Upper lobe of left lung (tissue), 6 donors: ENCODE data around the gene FLNB. TPM values are rescaled to one million over a fixed set of nuclear protein-coding genes. Genes with fewer than 3 reads are reported as not detected.
"Not testable (repeated sequence)": the region's sequence is repeated elsewhere in the genome, so short reads cannot be mapped to it uniquely, and the experiment has no call there.

Source experiments
- ATAC-seq, 2 donors: fragments of 200-7000 bp; cut with Tn5 transposase; one replicate each; pipeline ENCODE4 v1.9.1; 2022; ENCODE audit warnings: mild to moderate bottlenecking in 2 of 2, moderate library complexity in 2 of 2; ENCODE audit not compliant: low FRiP score in 2 of 2
- DNase-seq, 2 donors: peaks; one replicate each; pipeline ENCODE4 v3.0.0-alpha.2; 2019 to 2020
- H3K27ac ChIP-seq, 4 donors: fragments of 200-600 bp; sonication (generic); one replicate each; pipeline ENCODE4 v1.5.1; 2016 to 2019
- H3K27me3 ChIP-seq, 4 donors: fragments of 200-600 bp; sonication (generic); one replicate each; pipeline ENCODE4 v1.5.1; 2017 to 2019
- H3K36me3 ChIP-seq, 4 donors: fragments of 200-600 bp; sonication (generic); one replicate each; pipeline ENCODE4 v1.5.1; 2016 to 2019
- H3K4me1 ChIP-seq, 4 donors: fragments of 200-600 bp; sonication (generic); one replicate each; pipeline ENCODE4 v1.5.1; 2018 to 2019
- H3K4me3 ChIP-seq, 4 donors: fragments of 200-600 bp; sonication (generic); one replicate each; pipeline ENCODE4 v1.5.1; 2017 to 2019; ENCODE audit warnings: mild to moderate bottlenecking in 2 of 4, moderate library complexity in 1 of 4
- H3K9me3 ChIP-seq, 4 donors: fragments of 200-600 bp; sonication (generic); one replicate each; pipeline ENCODE4 v1.5.1; 2018 to 2019
- CTCF ChIP-seq, 6 experiments: fragments of 450-650 bp in 4 of 6; fragments of 200-600 bp in 2 of 6; sonication (generic) in 2 of 6; IDR thresholded peaks; one replicate each; pipeline ENCODE4 v1.5.1; 2016 to 2019; ENCODE audit warnings: antibody characterized with exemption in 6 of 6
- EP300 ChIP-seq, 4 donors: sonication (generic); formaldehyde crosslinking; IDR thresholded peaks; one replicate each; pipeline ENCODE4 v1.5.1; 2017; ENCODE audit warnings: antibody characterized with exemption in 4 of 4, control low read depth in 2 of 4
- POLR2A ChIP-seq, 4 donors: fragments of 450-650 bp; IDR thresholded peaks; one replicate each; pipeline ENCODE4 v1.5.1; 2016 to 2017; ENCODE audit warnings: antibody characterized with exemption in 4 of 4, mild to moderate bottlenecking in 2 of 4
- POLR2AphosphoS5 ChIP-seq, 2 donors: sonication (generic); formaldehyde crosslinking; IDR thresholded peaks; one replicate each; pipeline ENCODE4 v1.5.1; 2017; ENCODE audit warnings: antibody characterized with exemption in 2 of 2
- WGBS, 2 donors: methylation state at CpG; one replicate each; pipeline ENCODE4 v1.1.5; 2017 to 2018; 5-methylcytosine and 5-hydroxymethylcytosine counted together
- total RNA-seq, 6 donors: library from RNA; depleted of rRNA in 4 of 6; stranded (reverse); fragments of >200 nt in 4 of 6; gene quantifications; one replicate each; pipeline versions ENCODE4 v1.1.0 to v1.2.1, GENCODE V29; 2016 to 2021
- donor health status: DM: no; HTN: no; CAD: no; lungs with moderate emphysema.
- donor health status: DM: no; HTN: yes; CAD: no; lungs with severe emphysema.

The FLNB gene
- total RNA-seq, 6 donors from 2014 or later = 101 to 193 (median 127) TPM

GRCh38 chr3:58049143-58049785, 41.0 kb downstream of the FLNB start:
- 65 to 66% methylated on average over 10 of the region's 10 CpGs for WGBS, 2 donors
- Histone ChIP-seq H3K4me3 (no peak overlapping the region), H3K27ac (peak overlapping the region; percentile 67 to 80 (median 73)), H3K27me3 (no peaks in the 10 kb centered on the region), H3K36me3 (no peaks in the 10 kb centered on the region), H3K4me1 (peaks cover 37 to 54% (median 47%) of the 10 kb centered on the region in 4 donors), H3K9me3 (no peaks in the 10 kb centered on the region)
- no peak for TF ChIP-seq EP300 (IDR thresholded peaks at IDR 0.05)
- peak in 1 of 2 donors; percentile 9 for TF ChIP-seq POLR2AphosphoS5 (IDR thresholded peaks at IDR 0.05)
- TF ChIP-seq CTCF (IDR thresholded peaks at IDR 0.05) = no peak
- TF ChIP-seq POLR2A (IDR thresholded peaks at IDR 0.05) = no peak
- peak; percentile 47 to 82 for ATAC-seq
- peak in 1 of 2 donors; percentile 57 for DNase-seq

- 40 to 51% methylated on average over 9 of the region's 9 CpGs for WGBS, 2 donors
- no peaks in the 10 kb centered on the region for H3K9me3 ChIP-seq
- H3K4me3 ChIP-seq = no peak overlapping the region
- peak; percentile 41 to 57 for ATAC-seq
- peak overlapping the region in 3 of 4 donors; percentile 4 to 78 (median 68) for H3K27ac ChIP-seq
- DNase-seq = peak in 1 of 2 donors; percentile 89
- no peaks in the 10 kb centered on the region for H3K27me3 ChIP-seq
- peaks cover 34 to 51% (median 43%) of the 10 kb centered on the region in 4 donors for H3K4me1 ChIP-seq
- no peaks in the 10 kb centered on the region for H3K36me3 ChIP-seq
- no peak for TF ChIP-seq CTCF (IDR thresholded peaks at IDR 0.05)
- peak in 1 of 2 donors; percentile 35 for TF ChIP-seq POLR2AphosphoS5 (IDR thresholded peaks at IDR 0.05)
- peak in 1 of 4 donors; percentile 55 for TF ChIP-seq EP300 (IDR thresholded peaks at IDR 0.05)
Measured at GRCh38 chr3:58051196-58051595, 43.0 kb downstream of the FLNB start.

- 84 to 86% methylated on average over 15 of the region's 15 CpGs for WGBS, 2 donors
- peak overlapping the region; percentile 16 to 68 (median 40) for H3K27ac ChIP-seq
Measured at GRCh38 chr3:58051658-58052261, 43.5 kb downstream of the FLNB start.

GRCh38 chr3:58052373-58053273, 44.4 kb downstream of the FLNB start:
- peak overlapping the region; percentile 16 to 68 (median 40) for H3K27ac ChIP-seq
- TF ChIP-seq POLR2AphosphoS5 (IDR thresholded peaks at IDR 0.05) = no peak
- no peak for TF ChIP-seq POLR2A (IDR thresholded peaks at IDR 0.05)
- WGBS, 2 donors = 49 to 59% methylated on average over 8 of the region's 8 CpGs

More at GRCh38 chr3:58051658-58052261, 43.5 kb downstream of the FLNB start:
- not testable (repeated sequence) for H3K27me3 ChIP-seq, H3K4me3 ChIP-seq, H3K9me3 ChIP-seq, ATAC-seq, DNase-seq, H3K36me3 ChIP-seq
- H3K4me1 ChIP-seq = peaks cover 34 to 51% (median 43%) of the 10 kb centered on the region in 4 donors

GRCh38 chr3:58054652-58055051, 46.4 kb downstream of the FLNB start:
- Histone ChIP-seq H3K4me3 (no peak overlapping the region), H3K4me1 (peaks cover 23 to 39% (median 30%) of the 10 kb centered on the region in 4 donors), H3K36me3 (no peaks in the 10 kb centered on the region), H3K27me3 (no peaks in the 10 kb centered on the region), H3K27ac (no peak overlapping the region), H3K9me3 (no peaks in the 10 kb centered on the region)
- ATAC-seq (no peak), DNase-seq (no peak)
- no peak for TF ChIP-seq EP300 (IDR thresholded peaks at IDR 0.05)
- no peak for TF ChIP-seq CTCF (IDR thresholded peaks at IDR 0.05)
- TF ChIP-seq POLR2AphosphoS5 (IDR thresholded peaks at IDR 0.05) = no peak
- TF ChIP-seq POLR2A (IDR thresholded peaks at IDR 0.05) = no peak

More at GRCh38 chr3:58052373-58053273, 44.4 kb downstream of the FLNB start:
- Histone ChIP-seq H3K9me3 (no peaks in the 10 kb centered on the region), H3K36me3 (no peaks in the 10 kb centered on the region), H3K4me1 (peaks cover 34 to 51% (median 41%) of the 10 kb centered on the region in 4 donors), H3K27me3 (no peaks in the 10 kb centered on the region), H3K4me3 (no peak overlapping the region)
- ATAC-seq (peak; percentile 32 to 84), DNase-seq (peak; percentile 44 to 77)
